ENCODE results near the gene FGF14. TPM values are rescaled to one million over a fixed set of nuclear protein-coding genes. Genes with fewer than 3 reads are reported as not detected.
"Not testable (repeated sequence)": the region's sequence is repeated elsewhere in the genome, so short reads cannot be mapped to it uniquely, and the experiment has no call there.

FGF14 gene
- total RNA-seq, 3 donors from 2014 or later (not counting 1 experiment from before 2014, with no cell fraction given) = not detected

DNA sequence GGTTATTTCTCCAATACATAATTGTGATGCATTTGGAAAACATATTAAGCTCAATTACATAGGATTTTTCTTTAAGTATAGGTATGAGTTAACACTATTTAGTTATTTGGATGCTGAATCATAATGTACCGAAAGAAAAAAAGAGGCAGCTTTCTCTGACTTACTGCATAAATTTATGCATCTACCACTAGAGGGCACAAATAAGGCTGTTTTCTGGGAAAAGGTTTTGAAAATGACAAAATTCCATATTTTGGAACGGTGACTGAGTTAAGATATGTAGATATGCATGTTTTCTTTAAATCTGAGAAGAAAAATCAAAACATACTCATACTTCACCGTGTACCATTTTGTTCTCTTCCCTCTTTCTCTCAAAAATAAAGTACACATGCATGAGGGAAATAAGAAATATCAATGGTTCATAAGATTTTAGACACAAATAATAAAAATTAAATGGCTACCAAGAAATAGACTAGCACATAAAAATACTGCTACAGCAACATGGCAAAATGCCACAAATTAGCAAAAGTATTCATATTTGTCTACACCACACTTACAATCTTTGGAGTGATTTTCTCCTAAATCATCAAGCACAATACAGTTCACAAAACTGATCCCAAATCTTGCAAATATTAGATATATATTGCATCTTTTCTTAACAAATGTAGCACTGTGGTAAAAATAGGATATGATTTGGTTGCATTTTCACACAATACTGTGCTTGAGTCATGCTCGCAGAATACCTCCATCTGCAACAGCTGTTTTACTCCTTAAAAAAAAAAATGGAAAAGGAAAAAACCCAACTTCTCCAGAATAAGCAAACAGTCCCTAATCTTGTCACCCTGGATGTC, 260.0 kb downstream of the FGF14 start:
- no peak for DNase-seq
- Histone ChIP-seq H3K27me3 (ENCODE audit: control insufficient read depth, insufficient read depth, low read length) (no peaks in the 10 kb centered on the region), H3K4me1 (ENCODE audit: control insufficient read depth, insufficient read depth, low read length) (no peaks in the 10 kb centered on the region), H3K9me3 (ENCODE audit: control insufficient read depth, insufficient read depth, low read length) (no peaks in the 10 kb centered on the region), H3K4me3 (ENCODE audit: low read length) (no peak overlapping the region), H3K36me3 (ENCODE audit: control insufficient read depth, insufficient read depth, low read length) (no peaks in the 10 kb centered on the region), H3K27ac (ENCODE audit: low read length) (no peak overlapping the region)
- intact Hi-C loops (cut with micrococcal nuclease) = no loop called here
- Mint-ChIP-seq H3K36me3 (no peaks in the 10 kb centered on the region), H3K27me3 (ENCODE audit: low read depth in 2 of 2) (no peaks in the 10 kb centered on the region), H3K27ac (no peak overlapping the region), H3K9me3 (no peaks in the 10 kb centered on the region), H3K4me3 (no peak overlapping the region), H3K4me1 (no peaks in the 10 kb centered on the region)
- no peak for ATAC-seq
- WGBS (ENCODE audit: insufficient coverage) = no CpG with 5 or more reads among the region's 4 CpGs
- TF ChIP-seq, protein P1, sequence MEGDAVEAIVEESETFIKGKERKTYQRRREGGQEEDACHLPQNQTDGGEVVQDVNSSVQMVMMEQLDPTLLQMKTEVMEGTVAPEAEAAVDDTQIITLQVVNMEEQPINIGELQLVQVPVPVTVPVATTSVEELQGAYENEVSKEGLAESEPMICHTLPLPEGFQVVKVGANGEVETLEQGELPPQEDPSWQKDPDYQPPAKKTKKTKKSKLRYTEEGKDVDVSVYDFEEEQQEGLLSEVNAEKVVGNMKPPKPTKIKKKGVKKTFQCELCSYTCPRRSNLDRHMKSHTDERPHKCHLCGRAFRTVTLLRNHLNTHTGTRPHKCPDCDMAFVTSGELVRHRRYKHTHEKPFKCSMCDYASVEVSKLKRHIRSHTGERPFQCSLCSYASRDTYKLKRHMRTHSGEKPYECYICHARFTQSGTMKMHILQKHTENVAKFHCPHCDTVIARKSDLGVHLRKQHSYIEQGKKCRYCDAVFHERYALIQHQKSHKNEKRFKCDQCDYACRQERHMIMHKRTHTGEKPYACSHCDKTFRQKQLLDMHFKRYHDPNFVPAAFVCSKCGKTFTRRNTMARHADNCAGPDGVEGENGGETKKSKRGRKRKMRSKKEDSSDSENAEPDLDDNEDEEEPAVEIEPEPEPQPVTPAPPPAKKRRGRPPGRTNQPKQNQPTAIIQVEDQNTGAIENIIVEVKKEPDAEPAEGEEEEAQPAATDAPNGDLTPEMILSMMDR (IDR thresholded peaks at IDR 0.05) = peak; percentile 29

DNA sequence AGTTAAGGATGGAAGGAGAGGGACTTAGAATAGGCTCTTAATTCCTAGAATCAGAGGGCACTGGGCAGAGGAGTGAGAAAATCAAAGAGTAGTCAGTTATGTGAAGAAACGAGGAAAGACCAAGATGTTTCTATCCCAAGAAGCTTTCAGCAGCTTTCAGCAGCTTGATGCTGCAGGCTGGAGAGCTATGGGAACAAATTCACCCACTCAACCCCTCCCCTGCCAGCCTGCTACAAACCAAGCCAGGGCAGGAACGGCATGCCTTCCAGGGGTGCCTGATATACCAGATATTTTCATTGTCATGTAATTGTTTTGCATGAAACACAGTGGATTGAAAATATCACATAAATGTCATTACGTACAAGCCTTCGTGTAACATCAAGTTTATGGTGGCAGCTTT, 262.2 kb downstream of the FGF14 start:
- H3K27me3 ChIP-seq (ENCODE audit: control insufficient read depth, insufficient read depth, low read length) = no peaks in the 10 kb centered on the region
- TF ChIP-seq, protein P1 (IDR thresholded peaks at IDR 0.05) = no peak
- no peak for DNase-seq
- H3K9me3 Mint-ChIP-seq = no peaks in the 10 kb centered on the region
- WGBS (ENCODE audit: insufficient coverage) = 80% methylated on average over 1 of the region's 4 CpGs
- H3K27ac ChIP-seq (ENCODE audit: low read length) = no peak overlapping the region
- H3K36me3 ChIP-seq (ENCODE audit: control insufficient read depth, insufficient read depth, low read length) = no peaks in the 10 kb centered on the region
- H3K4me3 ChIP-seq (ENCODE audit: low read length) = no peak overlapping the region
- H3K9me3 ChIP-seq (ENCODE audit: control insufficient read depth, insufficient read depth, low read length) = no peaks in the 10 kb centered on the region
- intact Hi-C loops (cut with micrococcal nuclease) = no loop called here
- no peak for ATAC-seq
- no peaks in the 10 kb centered on the region for H3K36me3 Mint-ChIP-seq
- no peak overlapping the region for H3K27ac Mint-ChIP-seq
- no peaks in the 10 kb centered on the region for H3K4me1 Mint-ChIP-seq
- H3K27me3 Mint-ChIP-seq (ENCODE audit: low read depth in 2 of 2) = no peaks in the 10 kb centered on the region
- no peak overlapping the region for H3K4me3 Mint-ChIP-seq
- H3K4me1 ChIP-seq (ENCODE audit: control insufficient read depth, insufficient read depth, low read length) = no peaks in the 10 kb centered on the region

DNA sequence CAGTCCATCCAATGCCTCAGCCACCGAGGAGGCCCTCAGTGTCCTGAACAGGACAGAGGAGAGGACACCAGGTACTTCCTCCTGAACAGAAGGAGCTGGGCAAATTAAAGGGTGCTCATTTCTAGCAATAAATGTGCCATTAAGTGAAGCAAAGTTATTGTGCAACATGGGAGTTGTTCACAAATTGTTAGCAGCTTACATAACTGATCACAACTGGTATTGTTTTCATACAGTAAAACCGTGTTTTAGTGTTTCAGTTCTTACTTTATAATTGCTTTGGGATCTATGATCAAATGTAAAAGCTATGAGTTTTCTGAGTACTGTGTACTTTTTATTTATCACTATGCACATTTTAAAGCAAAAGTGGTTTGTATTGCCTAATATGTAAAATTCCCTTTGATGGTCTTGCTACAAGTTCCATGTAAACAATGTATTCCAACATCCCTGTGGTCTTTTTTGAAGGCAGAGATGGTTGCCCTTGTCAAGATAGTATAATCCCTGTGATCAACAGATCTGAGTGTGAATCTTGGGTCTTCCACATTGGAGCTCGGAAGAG, 263.1 kb downstream of the FGF14 start:
- intact Hi-C loops (cut with micrococcal nuclease) = no loop called here
- H3K9me3 ChIP-seq (ENCODE audit: control insufficient read depth, insufficient read depth, low read length) = no peaks in the 10 kb centered on the region
- ATAC-seq (no peak), DNase-seq (no peak)
- no peak overlapping the region for H3K27ac Mint-ChIP-seq
- H3K36me3 Mint-ChIP-seq = no peaks in the 10 kb centered on the region
- TF ChIP-seq, protein P1 (IDR thresholded peaks at IDR 0.05) = no peak
- 93% methylated on average over 2 of the region's 3 CpGs for WGBS (ENCODE audit: insufficient coverage)
- H3K4me1 ChIP-seq (ENCODE audit: control insufficient read depth, insufficient read depth, low read length) = no peaks in the 10 kb centered on the region
- H3K4me3 ChIP-seq (ENCODE audit: low read length) = no peak overlapping the region
- H3K9me3 Mint-ChIP-seq = no peaks in the 10 kb centered on the region
- H3K36me3 ChIP-seq (ENCODE audit: control insufficient read depth, insufficient read depth, low read length) = no peaks in the 10 kb centered on the region
- no peaks in the 10 kb centered on the region for H3K4me1 Mint-ChIP-seq
- H3K27me3 ChIP-seq (ENCODE audit: control insufficient read depth, insufficient read depth, low read length) = no peaks in the 10 kb centered on the region
- no peak overlapping the region for H3K27ac ChIP-seq (ENCODE audit: low read length)
- H3K4me3 Mint-ChIP-seq = no peak overlapping the region
- H3K27me3 Mint-ChIP-seq (ENCODE audit: low read depth in 2 of 2) = no peaks in the 10 kb centered on the region

DNA sequence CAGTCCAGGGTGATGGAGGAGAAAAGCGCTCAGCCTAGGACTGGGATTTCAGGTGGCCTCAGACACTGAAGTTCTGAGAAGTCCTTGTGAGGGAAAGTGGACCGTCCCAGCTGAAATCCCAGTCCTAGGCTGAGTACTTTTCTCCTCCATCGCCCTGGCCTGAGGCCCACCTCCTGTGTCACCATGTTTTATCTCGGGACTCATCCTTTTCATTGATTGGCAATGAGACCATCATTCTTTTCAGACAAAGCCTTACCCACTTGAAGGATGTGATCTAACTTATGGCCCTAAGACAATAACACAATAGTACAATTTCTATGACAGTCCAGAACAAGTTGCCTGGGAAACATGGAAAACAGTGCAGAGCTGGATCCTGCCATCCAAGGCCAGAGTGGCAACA, 263.9 kb downstream of the FGF14 start:
- H3K4me3 Mint-ChIP-seq; intact Hi-C loops (cut with micrococcal nuclease); H3K27me3 Mint-ChIP-seq (ENCODE audit: low read depth in 2 of 2); H3K27ac ChIP-seq (ENCODE audit: low read length); H3K9me3 Mint-ChIP-seq; H3K4me1 Mint-ChIP-seq; H3K9me3 ChIP-seq (ENCODE audit: control insufficient read depth, insufficient read depth, low read length); H3K27ac Mint-ChIP-seq; ATAC-seq; H3K4me1 ChIP-seq (ENCODE audit: control insufficient read depth, insufficient read depth, low read length); DNase-seq; H3K27me3 ChIP-seq (ENCODE audit: control insufficient read depth, insufficient read depth, low read length); H3K36me3 ChIP-seq (ENCODE audit: control insufficient read depth, insufficient read depth, low read length); H3K36me3 Mint-ChIP-seq; H3K4me3 ChIP-seq (ENCODE audit: low read length): not testable (repeated sequence)
- WGBS (ENCODE audit: insufficient coverage) = 93% methylated on average over 3 of the region's 4 CpGs

All from natural killer cell (primary cell).